ENCODE results near the gene SEC16A.
A peak's percentile ranks its signal among the peaks of the same experiment; 100 is the strongest.

The SEC16A gene

GRCh38 chr9:136486823-136487620 is 4.2 kb upstream of the SEC16A start:
- no peak for DNase-seq

DNA sequence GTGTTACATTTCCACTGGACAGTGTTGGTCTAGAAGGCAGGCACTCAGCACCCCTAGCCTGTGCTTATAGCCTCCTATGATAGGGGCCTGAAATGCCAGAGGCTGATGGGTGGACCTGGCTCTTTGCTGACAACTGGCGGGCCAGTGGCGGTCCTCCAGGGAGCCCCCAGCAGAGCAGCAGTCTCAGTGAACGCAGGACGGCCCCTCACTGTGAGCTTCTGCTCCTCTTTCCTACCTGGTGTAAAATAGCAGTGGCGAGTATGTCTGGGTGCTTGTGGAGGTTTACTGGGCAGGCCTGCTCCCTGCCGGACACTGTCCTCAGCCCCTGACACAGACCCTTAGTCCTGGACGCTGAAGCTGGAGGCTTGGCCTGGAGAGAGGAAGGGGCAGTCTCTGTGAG is 3.3 kb upstream of the SEC16A start:
- no peak for DNase-seq

DNA sequence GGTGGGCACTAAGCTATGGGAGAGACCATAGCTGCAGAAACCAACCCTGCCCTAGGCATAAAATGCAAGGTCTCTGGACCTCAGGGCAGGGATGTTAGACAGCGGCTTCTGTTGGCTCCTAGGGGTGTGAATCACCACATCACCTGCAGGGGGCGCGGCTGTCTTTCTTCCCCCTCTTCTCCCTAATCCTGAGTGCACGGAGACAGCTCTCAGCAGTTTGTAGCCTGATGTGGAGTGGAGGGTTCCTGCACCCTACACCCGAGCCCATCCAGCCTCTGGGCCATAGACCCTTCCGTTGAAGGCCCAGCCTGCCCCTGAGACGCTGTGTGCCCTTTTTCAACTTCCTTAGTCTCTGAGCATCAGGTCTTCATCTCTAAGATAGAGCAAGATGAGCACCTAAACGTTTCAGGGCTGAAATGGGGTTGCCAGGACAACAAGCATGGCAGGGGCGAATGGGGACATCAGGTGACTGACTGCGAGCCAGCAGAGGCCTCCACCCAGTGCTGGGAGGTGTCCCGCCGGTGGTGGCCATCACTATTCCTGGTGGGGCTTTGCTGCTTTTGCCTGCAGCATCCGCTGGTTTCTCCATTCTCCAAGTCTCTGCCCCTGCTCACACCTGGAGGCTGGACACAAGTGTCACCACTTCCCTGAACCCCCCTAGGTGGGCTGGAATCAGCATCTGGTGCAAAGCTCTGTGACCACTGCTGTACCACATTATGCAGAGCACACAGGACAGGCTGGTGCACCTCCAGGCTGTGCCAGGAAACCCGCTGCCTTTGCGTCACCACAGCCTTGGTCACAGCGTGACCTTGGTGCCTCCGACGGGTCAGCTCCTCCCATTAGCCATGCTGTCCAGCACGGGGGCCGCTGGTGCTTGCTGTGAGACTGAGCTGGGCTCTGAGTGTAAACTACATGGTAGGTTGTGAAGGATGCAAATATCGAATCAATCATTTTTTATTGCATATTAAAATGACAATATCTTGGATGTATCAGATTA is 2.5 kb upstream of the SEC16A start:
- peak; percentile 30 to 62 for DNase-seq

DNA sequence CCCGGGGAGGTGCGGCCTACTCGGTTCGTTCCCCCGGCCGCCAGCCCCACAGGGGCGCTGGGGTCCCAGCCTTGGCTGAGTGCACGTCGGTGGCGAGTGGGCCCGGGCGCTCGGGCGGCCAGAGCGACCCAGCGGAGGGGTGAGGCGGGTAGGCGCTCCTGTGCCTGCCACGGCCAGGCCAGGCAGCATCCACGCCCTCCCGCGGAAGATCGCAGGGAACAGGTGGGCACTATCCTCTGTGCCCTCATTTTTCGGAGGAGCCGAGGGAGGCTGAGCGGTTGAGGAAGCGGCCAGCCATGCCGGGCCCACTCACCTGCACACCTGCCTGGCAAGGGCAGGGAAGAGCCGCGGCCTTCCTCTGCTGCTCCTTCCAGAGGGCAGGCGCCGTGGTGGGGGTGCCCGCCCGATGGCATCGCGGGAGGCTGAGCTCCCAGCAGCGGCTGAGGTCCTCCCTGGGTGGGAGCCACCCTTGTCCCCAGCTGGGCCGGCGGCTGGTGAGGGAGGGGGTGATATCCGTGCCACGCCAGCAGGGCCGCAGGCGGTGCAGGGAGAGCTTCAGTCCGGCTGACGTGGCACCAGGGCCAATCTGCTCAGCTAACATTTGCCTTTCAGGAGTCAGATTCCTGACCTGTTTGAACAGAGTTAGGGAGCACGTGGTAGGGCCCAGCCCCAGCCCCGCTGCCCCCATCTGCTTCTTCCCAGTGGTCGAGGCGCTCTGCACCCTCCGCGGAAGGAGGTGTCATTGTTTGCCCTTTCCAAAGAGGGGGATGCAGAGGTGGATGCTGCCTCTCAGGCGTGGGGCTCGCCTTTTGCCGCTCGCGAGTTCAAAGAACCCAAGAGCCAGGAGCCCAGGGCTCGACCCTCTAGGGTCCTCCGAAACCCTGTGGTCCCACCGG is 1.6 kb upstream of the SEC16A start:
- DNase-seq: no peak

DNA sequence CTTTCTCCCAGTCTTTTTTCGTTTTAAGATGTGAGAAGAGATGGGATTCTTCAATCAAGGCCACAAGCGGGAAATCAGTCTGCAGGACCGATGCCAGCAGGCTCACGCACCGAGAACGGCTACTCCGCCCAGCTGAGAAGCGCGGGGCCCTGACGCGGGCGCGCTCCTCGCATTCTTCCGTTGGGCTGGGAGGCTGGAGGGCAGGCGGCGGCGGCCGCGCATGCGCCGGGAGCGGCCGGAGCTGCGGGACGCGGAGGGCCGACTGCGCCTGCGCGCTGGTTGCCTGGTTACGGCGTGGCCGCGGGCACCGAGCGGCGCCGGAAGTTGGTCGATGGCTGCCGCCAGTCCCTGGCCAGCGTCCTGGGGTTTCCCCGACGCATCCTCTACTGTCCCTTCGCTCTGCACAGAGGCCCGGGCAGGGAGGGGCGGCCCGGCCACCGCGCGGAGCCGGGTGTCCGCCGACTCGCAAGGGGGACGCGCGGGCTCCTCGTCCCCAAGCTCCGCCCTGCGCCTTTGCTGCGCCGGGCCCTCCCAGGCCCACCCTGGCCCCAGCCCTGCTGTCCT is 831 bp upstream of the SEC16A start:
- DNase-seq: peak; percentile 86 to 94

DNA sequence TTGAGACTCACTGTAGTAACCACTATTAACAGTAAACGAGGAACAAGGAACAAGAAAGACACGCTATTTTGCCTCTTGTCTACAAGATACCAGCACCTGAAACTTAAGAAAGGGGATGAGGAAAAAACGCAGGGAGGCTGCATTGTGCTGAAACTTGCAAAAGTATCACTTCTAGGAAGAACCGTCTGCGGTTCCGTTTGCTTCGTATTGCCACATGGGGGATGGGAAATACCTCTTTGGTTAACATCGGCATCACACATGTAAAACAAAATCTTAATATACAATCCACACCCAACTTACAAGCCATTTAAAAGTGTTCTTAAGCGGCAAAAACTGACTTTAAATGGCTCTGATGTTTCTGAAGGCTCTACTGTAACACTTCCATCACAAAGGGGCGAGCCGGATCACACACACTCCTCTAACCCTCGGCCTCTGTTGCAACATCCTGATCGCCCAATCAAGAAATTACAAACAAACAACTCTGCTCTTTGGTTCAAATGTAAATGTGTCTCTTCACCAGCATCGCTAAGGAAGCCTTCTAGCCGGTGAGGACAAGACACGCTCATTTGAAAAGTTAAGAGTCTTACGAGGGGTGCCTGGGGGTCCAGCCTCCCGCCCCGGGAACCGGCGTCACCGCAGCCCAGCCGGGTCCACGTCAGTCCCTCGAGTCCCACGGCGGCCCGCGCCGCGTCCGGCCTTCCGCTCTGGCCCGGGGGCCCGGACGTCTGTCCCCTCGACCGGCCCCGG is 621 bp downstream of the SEC16A start:
- no peak for DNase-seq

GRCh38 chr9:136481558-136481957 is 1.3 kb downstream of the SEC16A start:
- DNase-seq: no peak

- DNase-seq: no peak
Observed at GRCh38 chr9:136476369-136477150, 6.3 kb downstream of the SEC16A start.

- DNase-seq: no peak
Observed at GRCh38 chr9:136474974-136475865, 7.6 kb downstream of the SEC16A start.

DNA sequence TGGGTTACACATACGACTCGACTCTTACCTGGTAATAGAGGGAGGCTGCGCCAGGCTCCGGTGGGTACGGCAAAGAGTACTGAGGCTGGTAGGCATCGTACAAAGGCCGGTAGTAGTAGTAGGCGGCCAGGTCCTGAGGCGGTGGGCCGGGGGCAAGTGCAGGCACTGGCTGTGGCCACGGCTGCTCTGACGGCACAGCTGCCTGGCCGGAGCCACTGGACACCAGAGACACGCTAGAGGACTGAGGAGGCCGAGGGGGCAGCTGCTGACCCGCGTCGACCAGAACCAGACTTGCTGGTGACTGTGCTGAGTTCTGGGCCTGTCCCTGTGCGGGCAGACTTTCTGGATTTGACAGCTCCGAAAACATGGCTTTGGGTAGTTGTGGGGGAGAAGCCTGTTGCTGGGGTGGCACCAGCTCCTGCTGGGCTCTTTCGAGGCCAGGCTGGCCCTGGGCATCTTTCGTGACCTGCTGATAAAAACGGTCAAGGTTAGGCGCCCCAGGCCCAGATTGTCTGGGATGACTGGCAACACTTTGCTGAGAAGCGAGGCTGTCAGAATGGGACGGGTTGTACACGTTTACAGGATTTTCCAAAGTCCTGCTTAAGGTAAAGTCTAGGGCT is 8.7 kb downstream of the SEC16A start:
- no peak for DNase-seq

- no peak for DNase-seq
Observed at GRCh38 chr9:136473354-136473721, 9.5 kb downstream of the SEC16A start.

DNA sequence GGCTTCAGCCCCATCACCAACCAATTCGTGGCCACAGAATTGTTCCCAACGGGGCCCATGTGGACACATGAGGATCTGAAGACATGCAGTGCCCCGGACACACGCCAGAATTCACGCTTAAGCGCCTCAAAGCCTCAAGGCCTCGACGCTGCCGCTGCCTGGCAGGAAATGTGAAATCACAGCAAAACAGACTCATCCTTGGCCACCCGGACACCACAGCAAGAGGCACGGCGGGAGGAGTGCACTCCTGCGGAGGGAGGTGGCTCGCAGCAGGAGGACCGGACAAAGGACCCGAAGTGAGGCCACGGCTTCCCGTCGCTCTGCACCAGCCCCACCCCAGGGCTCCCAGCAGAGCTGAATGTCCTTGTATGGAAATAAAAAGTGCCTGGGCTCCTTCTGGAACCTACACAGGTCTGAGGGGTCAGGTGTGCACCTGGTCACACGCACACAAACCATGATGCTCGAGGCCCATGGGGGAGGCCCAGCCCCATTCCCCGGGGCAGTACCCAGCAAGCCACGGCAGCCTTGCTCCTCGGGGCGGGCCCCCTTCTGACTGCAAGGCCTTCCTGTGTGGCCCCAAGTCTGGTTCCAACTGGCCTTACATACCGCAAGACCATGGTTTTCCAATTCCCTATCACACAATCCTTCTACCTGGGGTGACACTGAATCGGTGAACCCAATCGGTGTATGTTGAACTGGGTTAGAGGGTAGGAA is 10.0 kb downstream of the SEC16A start:
- no peak for DNase-seq

DNA sequence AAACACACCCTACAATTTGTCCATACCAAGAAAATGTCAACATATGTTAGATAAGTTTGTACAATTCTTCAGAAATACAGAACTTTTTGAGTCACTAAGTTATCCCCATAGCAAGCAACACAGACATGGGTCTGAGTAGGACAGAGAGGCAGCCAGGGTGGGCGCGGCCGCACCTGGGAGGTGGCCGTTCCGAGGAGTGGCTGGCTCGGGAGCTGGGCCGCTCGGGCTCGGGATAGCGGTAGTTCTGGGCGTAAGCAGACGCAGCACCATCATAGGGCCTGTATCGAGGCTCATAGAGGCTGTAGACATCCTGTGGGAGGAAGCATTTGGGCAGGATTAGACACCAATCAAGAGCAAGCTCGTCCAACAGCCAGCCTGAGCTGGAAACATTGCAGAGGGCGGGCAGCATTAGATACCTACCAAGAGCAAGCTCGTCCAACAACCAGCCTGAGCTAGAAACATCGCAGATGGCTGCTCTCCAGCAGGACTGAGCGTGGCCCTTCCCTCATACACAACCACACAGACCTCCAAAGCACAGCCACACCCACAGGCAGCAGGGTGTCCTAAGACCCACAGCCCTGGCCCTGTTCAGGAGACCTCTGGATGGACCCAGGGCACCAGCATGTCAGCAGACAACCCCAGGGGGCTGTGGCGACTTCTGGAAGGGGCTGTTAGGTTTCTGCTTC is 10.9 kb downstream of the SEC16A start:
- no peak for DNase-seq

- DNase-seq: no peak
Observed at GRCh38 chr9:136470792-136471469, 11.9 kb downstream of the SEC16A start.

GRCh38 chr9:136470356-136470755 is 12.5 kb downstream of the SEC16A start:
- no peak for DNase-seq

DNA sequence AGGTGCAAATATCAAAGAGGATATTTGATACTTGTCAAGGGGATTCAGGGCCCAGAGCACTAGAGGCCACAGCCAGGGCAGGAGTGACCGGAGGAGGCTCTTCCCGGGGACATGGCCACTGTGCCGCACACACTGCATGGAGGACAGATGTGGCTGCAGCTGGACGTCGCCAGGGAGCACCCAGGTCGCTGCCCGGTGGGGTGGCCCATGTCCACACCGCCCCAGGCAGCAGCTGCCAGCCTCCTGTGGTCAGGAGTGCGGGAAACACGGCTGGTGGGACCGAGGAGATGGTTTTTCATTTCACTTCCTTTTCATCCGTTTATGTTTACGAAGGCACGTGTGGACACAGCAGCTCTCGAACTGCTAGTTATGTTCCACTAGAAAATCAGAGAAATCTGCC is 15.1 kb downstream of the SEC16A start:
- DNase-seq: no peak

DNA sequence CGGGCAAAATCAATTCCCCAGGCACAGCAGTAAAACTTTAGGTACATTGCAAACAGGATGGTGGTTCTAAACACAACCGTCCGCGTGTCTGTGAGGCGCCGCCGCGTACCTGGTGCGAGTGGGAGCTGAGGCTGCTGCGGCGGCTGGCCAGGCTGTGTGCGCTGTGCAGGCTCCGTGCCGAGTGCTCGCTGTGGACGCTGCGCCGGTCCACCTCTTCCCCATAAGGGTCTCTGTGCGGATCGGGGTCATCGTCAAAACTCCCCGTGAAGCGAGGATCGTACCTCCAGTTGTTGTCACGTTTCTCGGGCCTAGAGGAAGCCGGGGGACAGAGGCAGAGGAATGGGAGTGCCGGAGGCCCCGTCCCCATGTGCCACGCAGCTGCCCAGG is 16.7 kb downstream of the SEC16A start:
- no peak for DNase-seq

All from NCI-H1930 (cell line).